Caco-2 (cell line): ENCODE data around the gene MAD2L2. TPM values are rescaled to one million over a fixed set of nuclear protein-coding genes. Genes with fewer than 3 reads are reported as not detected.

ENCODE experiments used
- BruUV-seq: library from RNA; stranded (reverse); fragments of 400-500 nt; replicated peaks from 2 replicates; lab custom pipeline; 2021; lab: Mats Ljungman, UMichigan
- CTCF ChIA-PET: fragments of 300-600 bp; sonication (Branson Sonifier 250); formaldehyde crosslinking; loops from one replicate; lab custom pipeline; 2022; ENCODE audit warnings: antibody characterized with exemption; lab: Charles Lee
- POLR2A ChIA-PET: fragments of 300-600 bp; sonication (Branson Sonifier 250); formaldehyde crosslinking; loops from one replicate; lab custom pipeline; 2022; ENCODE audit warnings: antibody characterized with exemption; lab: Charles Lee
- DNase-seq, 2 experiments: peaks; one replicate each; pipeline versions ENCODE4 v3.0.0 to v3.0.0-alpha.2; 2020 to 2022
- H3K27me3 ChIP-seq: replicated peaks from 2 replicates; pipeline ENCODE4 v1.6.0; 2011; ENCODE audit warnings: low read length; ENCODE audit not compliant: control insufficient read depth, insufficient read depth
- H3K36me3 ChIP-seq: 2 replicates; pipeline ENCODE4 v1.5.1; 2011; ENCODE audit warnings: low read length; ENCODE audit not compliant: control insufficient read depth, insufficient read depth
- H3K4me1 ChIP-seq: fragments of 250-450 bp; sonication (Bioruptor Pico); 2 replicates; pipeline ENCODE4 v1.5.1; 2020; ENCODE audit warnings: mild to moderate bottlenecking
- H3K4me3 ChIP-seq: 2 replicates; pipeline ENCODE4 v1.5.1; 2011; ENCODE audit warnings: low read depth, mild to moderate bottlenecking, control low read depth, low read length
- H3K9me3 ChIP-seq: fragments of 250-450 bp; sonication (Bioruptor Pico); 2 replicates; pipeline ENCODE4 v1.5.1; 2020; ENCODE audit warnings: mild to moderate bottlenecking, moderate library complexity
- H3K27ac Mint-ChIP-seq: one replicate; pipeline ENCODE4 v1.8.0; 2022; ENCODE audit warnings: mixed read lengths; ENCODE audit not compliant: unreplicated experiment
- H3K27me3 Mint-ChIP-seq: one replicate; pipeline ENCODE4 v1.8.0; 2022; ENCODE audit warnings: mixed read lengths; ENCODE audit not compliant: insufficient read depth, unreplicated experiment
- H3K36me3 Mint-ChIP-seq: one replicate; pipeline ENCODE4 v1.8.0; 2022; ENCODE audit warnings: mild to moderate bottlenecking, mixed read lengths; ENCODE audit not compliant: insufficient read depth, unreplicated experiment
- H3K4me1 Mint-ChIP-seq: one replicate; pipeline ENCODE4 v1.8.0; 2022; ENCODE audit warnings: low read depth, mixed read lengths; ENCODE audit not compliant: unreplicated experiment
- H3K4me3 Mint-ChIP-seq: one replicate; pipeline ENCODE4 v1.8.0; 2022; ENCODE audit warnings: mild to moderate bottlenecking, moderate library complexity, mixed read lengths; ENCODE audit not compliant: unreplicated experiment
- H3K9me3 Mint-ChIP-seq: one replicate; pipeline ENCODE4 v1.8.0; 2022; ENCODE audit warnings: mixed read lengths; ENCODE audit not compliant: unreplicated experiment
- CTCF ChIP-seq, 2 experiments: fragments of 200-600 bp in 1 of 2; IDR thresholded peaks; 1 replicate in 1 of 2; 2 replicates in 1 of 2; pipeline versions ENCODE4 v1.5.1 to v1.8.0; 2011 to 2022; ENCODE audit warnings: antibody characterized with exemption in 1 of 2, control low read depth in 1 of 2, inconsistent platforms in 1 of 2, low read depth in 1 of 2, low read length in 1 of 2, mild to moderate bottlenecking in 1 of 2, moderate library complexity in 1 of 2; ENCODE audit not compliant: insufficient read depth in 1 of 2, severe bottlenecking in 1 of 2, unreplicated experiment in 1 of 2
- intact Hi-C: fragments of 100-400 bp; cut with micrococcal nuclease; formaldehyde crosslinking; loops from one replicate; pipeline ENCODE4 v1.10.0; 2022; ENCODE audit not compliant: unreplicated experiment
- total RNA-seq: library from RNA; stranded (reverse); gene quantifications from 2 replicates; pipeline ENCODE4 v1.2.3, GENCODE V29; 2022

MAD2L2 gene
- total RNA-seq, 1 experiment from 2014 or later: 49.9 TPM

- H3K4me3 Mint-ChIP-seq: no peak overlapping the region
- Histone ChIP-seq H3K36me3 (no peaks in the 10 kb centered on the region), H3K27me3 (no peaks in the 10 kb centered on the region), H3K4me3 (no peak overlapping the region), H3K4me1 (no peaks in the 10 kb centered on the region), H3K9me3 (no peaks in the 10 kb centered on the region)
- H3K27ac Mint-ChIP-seq: no peak overlapping the region
- H3K9me3 Mint-ChIP-seq: no peaks in the 10 kb centered on the region
- H3K4me1 Mint-ChIP-seq: no peaks in the 10 kb centered on the region
- intact Hi-C loops: loop anchor here (1.0 to 10.0 kb wide), 4 partner anchors 67 to 356 kb away; partner anchors contain the start of gene DISP3
- DNase-seq: no peak
- H3K36me3 Mint-ChIP-seq: peaks cover 5% of the 10 kb centered on the region
- no peaks in the 10 kb centered on the region for H3K27me3 Mint-ChIP-seq
- POLR2A ChIA-PET: interaction anchor here (0.6 kb wide), 1 partner anchor 55 kb away, joined by 3 read pairs; no protein-coding TSS in a partner anchor
- no TSS peak for BruUV-seq
- CTCF ChIA-PET: interaction anchor here (0.5 to 2.3 kb wide), 6 partner anchors 11 to 724 kb away, joined by 3 to 6 read pairs (median 4); no protein-coding TSS in a partner anchor
- TF ChIP-seq CTCF (IDR thresholded peaks at IDR 0.05; ENCODE audit: insufficient read depth in 1 of 2, low read depth in 1 of 2, low read length in 1 of 2, severe bottlenecking in 1 of 2, unreplicated experiment in 1 of 2): no peak
Measured at GRCh38 chr1:11641776-11642305, 39.1 kb downstream of the MAD2L2 start.

GRCh38 chr1:11640944-11641343, 40.0 kb downstream of the MAD2L2 start:
- Histone ChIP-seq H3K36me3 (no peaks in the 10 kb centered on the region), H3K27me3 (no peaks in the 10 kb centered on the region), H3K4me3 (no peak overlapping the region), H3K4me1 (no peaks in the 10 kb centered on the region), H3K9me3 (no peaks in the 10 kb centered on the region)
- Mint-ChIP-seq H3K4me3 (no peak overlapping the region), H3K9me3 (no peaks in the 10 kb centered on the region), H3K36me3 (peaks cover 5% of the 10 kb centered on the region), H3K27me3 (peaks cover under 1% of the 10 kb centered on the region), H3K4me1 (no peaks in the 10 kb centered on the region), H3K27ac (no peak overlapping the region)
- DNase-seq: no peak
- intact Hi-C loops: loop anchor here (5.0 to 10.0 kb wide), 2 partner anchors 66 to 164 kb away; partner anchors contain the start of gene DISP3
- BruUV-seq: no TSS peak
- POLR2A ChIA-PET: no interaction called here
- CTCF ChIA-PET: interaction anchor here (1.0 to 2.3 kb wide), 3 partner anchors 281 to 723 kb away, joined by 3 to 6 read pairs (median 4); no protein-coding TSS in a partner anchor
- TF ChIP-seq CTCF (IDR thresholded peaks at IDR 0.05; ENCODE audit: insufficient read depth in 1 of 2, low read depth in 1 of 2, low read length in 1 of 2, severe bottlenecking in 1 of 2, unreplicated experiment in 1 of 2): no peak

- intact Hi-C loops: loop anchor here (5.0 to 10.0 kb wide), 2 partner anchors 65 to 163 kb away; partner anchors contain the start of gene DISP3
- no peak overlapping the region for H3K4me3 ChIP-seq
- no peak for DNase-seq
- no peaks in the 10 kb centered on the region for H3K9me3 Mint-ChIP-seq
- H3K4me1 Mint-ChIP-seq: no peaks in the 10 kb centered on the region
- H3K27me3 ChIP-seq: no peaks in the 10 kb centered on the region
- H3K36me3 Mint-ChIP-seq: peaks cover 5% of the 10 kb centered on the region
- H3K36me3 ChIP-seq: no peaks in the 10 kb centered on the region
- BruUV-seq: no TSS peak
- no peak overlapping the region for H3K4me3 Mint-ChIP-seq
- H3K27ac Mint-ChIP-seq: no peak overlapping the region
- ChIA-PET CTCF (no interaction called here), POLR2A (no interaction called here)
- H3K27me3 Mint-ChIP-seq: peaks cover 4% of the 10 kb centered on the region
- no peak for TF ChIP-seq CTCF (IDR thresholded peaks at IDR 0.05; ENCODE audit: insufficient read depth in 1 of 2, low read depth in 1 of 2, low read length in 1 of 2, severe bottlenecking in 1 of 2, unreplicated experiment in 1 of 2)
- H3K9me3 ChIP-seq: no peaks in the 10 kb centered on the region
- no peaks in the 10 kb centered on the region for H3K4me1 ChIP-seq
Measured at GRCh38 chr1:11640101-11640500, 40.8 kb downstream of the MAD2L2 start.
